HG03066 (cell line): ENCODE measurements around the gene MCC.

ENCODE experiments used
- ATAC-seq: cut with Tn5 transposase; IDR thresholded peaks from one replicate; pipeline ENCODE4 v1.9.1; 2021; ENCODE audit warnings: low read depth; ENCODE audit not compliant: unreplicated experiment

MCC gene

GRCh38 chr5:113190347-113190746 lies 297.9 kb downstream of the MCC start:
- no peak for ATAC-seq

GRCh38 chr5:113189291-113189690 lies 299.0 kb downstream of the MCC start:
- no peak for ATAC-seq

- no peak for ATAC-seq
These were observed 299.8 kb downstream of the MCC start for GRCh38 chr5:113188436-113188835.

GRCh38 chr5:113187906-113188305 lies 300.3 kb downstream of the MCC start:
- no peak for ATAC-seq

- ATAC-seq: no peak
These were observed 302.2 kb downstream of the MCC start for GRCh38 chr5:113186061-113186460.

GRCh38 chr5:113183694-113184093 lies 304.6 kb downstream of the MCC start:
- ATAC-seq: no peak

GRCh38 chr5:113182658-113183344 lies 305.5 kb downstream of the MCC start:
- ATAC-seq: no peak

- no peak for ATAC-seq
These were observed 306.3 kb downstream of the MCC start for GRCh38 chr5:113181853-113182490.

GRCh38 chr5:113181409-113181808 lies 306.8 kb downstream of the MCC start:
- ATAC-seq: no peak

GRCh38 chr5:113179156-113179555 lies 309.1 kb downstream of the MCC start:
- ATAC-seq: no peak

- ATAC-seq: no peak
These were observed 310.0 kb downstream of the MCC start for GRCh38 chr5:113178073-113178779.

GRCh38 chr5:113177225-113177624 lies 311.0 kb downstream of the MCC start:
- ATAC-seq: no peak

- no peak for ATAC-seq
These were observed 311.5 kb downstream of the MCC start for GRCh38 chr5:113176734-113177133.

GRCh38 chr5:113176196-113176595 lies 312.1 kb downstream of the MCC start:
- ATAC-seq: no peak

GRCh38 chr5:113172231-113172826 lies 315.9 kb downstream of the MCC start:
- ATAC-seq: no peak

GRCh38 chr5:113171520-113171919 lies 316.7 kb downstream of the MCC start:
- ATAC-seq: no peak

GRCh38 chr5:113170707-113171106 lies 317.5 kb downstream of the MCC start:
- no peak for ATAC-seq

- no peak for ATAC-seq
These were observed 318.5 kb downstream of the MCC start for GRCh38 chr5:113169720-113170119.

- no peak for ATAC-seq
These were observed 320.3 kb downstream of the MCC start for GRCh38 chr5:113167985-113168384.

- no peak for ATAC-seq
These were observed 321.3 kb downstream of the MCC start for GRCh38 chr5:113166852-113167366.

GRCh38 chr5:113166261-113166660 lies 322.0 kb downstream of the MCC start:
- no peak for ATAC-seq
